Central memory CD8-positive, alpha-beta T cell (primary cell): ENCODE measurements around the gene AKAP12.

Source experiments
- ATAC-seq: fragments of 150-1000 bp; cut with Tn5 transposase; replicated peaks from 2 replicates; pipeline ENCODE4 v1.10.0; 2022; ENCODE audit warnings: mild to moderate bottlenecking, moderate FRiP score, moderate number of reproducible peaks; ENCODE audit not compliant: poor library complexity, severe bottlenecking; ENCODE audit errors: extremely low read depth
- DNase-seq, 2 donors: peaks; one replicate each; pipeline ENCODE4 v3.0.0; 2021; ENCODE audit warnings: low spot score in 2 of 2
- H3K27ac Mint-ChIP-seq: one replicate; pipeline ENCODE4 v1.8.0; 2022; ENCODE audit warnings: low read depth, mild to moderate bottlenecking, moderate library complexity, mixed read lengths
- H3K27me3 Mint-ChIP-seq: one replicate; pipeline ENCODE4 v1.8.0; 2022; ENCODE audit warnings: mixed read lengths
- H3K36me3 Mint-ChIP-seq: one replicate; pipeline ENCODE4 v1.8.0; 2022; ENCODE audit warnings: mild to moderate bottlenecking, moderate library complexity, mixed read lengths; ENCODE audit not compliant: insufficient read depth
- H3K4me1 Mint-ChIP-seq: one replicate; pipeline ENCODE4 v1.8.0; 2022; ENCODE audit warnings: mixed read lengths
- H3K4me3 Mint-ChIP-seq: one replicate; pipeline ENCODE4 v1.8.0; 2022; ENCODE audit warnings: mild to moderate bottlenecking, moderate library complexity, mixed read lengths
- H3K9me3 Mint-ChIP-seq: one replicate; pipeline ENCODE4 v1.8.0; 2022; ENCODE audit warnings: mixed read lengths

Gene AKAP12

GRCh38 chr6:151224076-151224475 is 15.7 kb upstream of the AKAP12 start:
- no peak for DNase-seq
- no peak overlapping the region for H3K27ac Mint-ChIP-seq
- no peaks in the 10 kb centered on the region for H3K36me3 Mint-ChIP-seq
- H3K4me3 Mint-ChIP-seq = no peak overlapping the region
- no peak for ATAC-seq
- H3K9me3 Mint-ChIP-seq = no peaks in the 10 kb centered on the region
- no peaks in the 10 kb centered on the region for H3K4me1 Mint-ChIP-seq
- no peaks in the 10 kb centered on the region for H3K27me3 Mint-ChIP-seq

GRCh38 chr6:151225919-151226318 is 13.8 kb upstream of the AKAP12 start:
- no peak overlapping the region for H3K4me3 Mint-ChIP-seq
- no peak for ATAC-seq
- H3K36me3 Mint-ChIP-seq = no peaks in the 10 kb centered on the region
- no peak for DNase-seq
- H3K27ac Mint-ChIP-seq = no peak overlapping the region
- no peaks in the 10 kb centered on the region for H3K9me3 Mint-ChIP-seq
- H3K4me1 Mint-ChIP-seq = no peaks in the 10 kb centered on the region
- H3K27me3 Mint-ChIP-seq = peaks cover 10% of the 10 kb centered on the region

- DNase-seq = no peak
- peaks cover 10% of the 10 kb centered on the region for H3K27me3 Mint-ChIP-seq
- H3K4me3 Mint-ChIP-seq = no peak overlapping the region
- no peaks in the 10 kb centered on the region for H3K9me3 Mint-ChIP-seq
- no peak for ATAC-seq
- H3K4me1 Mint-ChIP-seq = no peaks in the 10 kb centered on the region
- no peaks in the 10 kb centered on the region for H3K36me3 Mint-ChIP-seq
- no peak overlapping the region for H3K27ac Mint-ChIP-seq
These were observed 10.9 kb upstream of the AKAP12 start for GRCh38 chr6:151228788-151229400.

- DNase-seq (no peak), ATAC-seq (no peak)
- Mint-ChIP-seq H3K27me3 (peaks cover 10% of the 10 kb centered on the region), H3K27ac (no peak overlapping the region), H3K9me3 (no peaks in the 10 kb centered on the region), H3K4me1 (no peaks in the 10 kb centered on the region), H3K36me3 (no peaks in the 10 kb centered on the region), H3K4me3 (no peak overlapping the region)
These were observed 10.1 kb upstream of the AKAP12 start for GRCh38 chr6:151229401-151230276.

GRCh38 chr6:151230277-151230577 is 9.5 kb upstream of the AKAP12 start:
- DNase-seq (no peak), ATAC-seq (no peak)
- Mint-ChIP-seq H3K4me3 (no peak overlapping the region), H3K27me3 (peaks cover 10% of the 10 kb centered on the region), H3K9me3 (no peaks in the 10 kb centered on the region), H3K27ac (no peak overlapping the region), H3K36me3 (no peaks in the 10 kb centered on the region), H3K4me1 (no peaks in the 10 kb centered on the region)

GRCh38 chr6:151232899-151233298 is 6.9 kb upstream of the AKAP12 start:
- no peak for DNase-seq
- Mint-ChIP-seq H3K4me1 (no peaks in the 10 kb centered on the region), H3K36me3 (no peaks in the 10 kb centered on the region), H3K9me3 (no peaks in the 10 kb centered on the region), H3K27me3 (peaks cover 28% of the 10 kb centered on the region), H3K4me3 (no peak overlapping the region), H3K27ac (no peak overlapping the region)
- no peak for ATAC-seq

GRCh38 chr6:151233731-151234130 is 6.0 kb upstream of the AKAP12 start:
- Mint-ChIP-seq H3K36me3 (no peaks in the 10 kb centered on the region), H3K27ac (no peak overlapping the region), H3K9me3 (no peaks in the 10 kb centered on the region), H3K4me3 (no peak overlapping the region), H3K4me1 (no peaks in the 10 kb centered on the region), H3K27me3 (peaks cover 36% of the 10 kb centered on the region)
- ATAC-seq = no peak
- DNase-seq = no peak

GRCh38 chr6:151236668-151237401 is 2.9 kb upstream of the AKAP12 start:
- ATAC-seq (no peak), DNase-seq (no peak)
- no peaks in the 10 kb centered on the region for H3K36me3 Mint-ChIP-seq
- no peak overlapping the region for H3K4me3 Mint-ChIP-seq
- no peak overlapping the region for H3K27ac Mint-ChIP-seq
- H3K27me3 Mint-ChIP-seq = peaks cover 48% of the 10 kb centered on the region
- peaks cover 3% of the 10 kb centered on the region for H3K4me1 Mint-ChIP-seq
- no peaks in the 10 kb centered on the region for H3K9me3 Mint-ChIP-seq

- Mint-ChIP-seq H3K36me3 (no peaks in the 10 kb centered on the region), H3K27me3 (peaks cover 78% of the 10 kb centered on the region), H3K9me3 (no peaks in the 10 kb centered on the region), H3K27ac (no peak overlapping the region), H3K4me3 (peak overlapping the region; percentile 57), H3K4me1 (peaks cover 3% of the 10 kb centered on the region)
- ATAC-seq (peak; percentile 43), DNase-seq (no peak)
These were observed 394 bp downstream of the AKAP12 start for GRCh38 chr6:151240036-151240685.

GRCh38 chr6:151240791-151241642 is 1.2 kb downstream of the AKAP12 start:
- Mint-ChIP-seq H3K27ac (no peak overlapping the region), H3K4me1 (peaks cover 3% of the 10 kb centered on the region), H3K27me3 (peaks cover 78% of the 10 kb centered on the region), H3K36me3 (no peaks in the 10 kb centered on the region), H3K4me3 (peak overlapping the region; percentile 37), H3K9me3 (no peaks in the 10 kb centered on the region)
- no peak for DNase-seq
- ATAC-seq = peak; percentile 14

- no peak for DNase-seq
- ATAC-seq = no peak
- no peak overlapping the region for H3K4me3 Mint-ChIP-seq
- no peaks in the 10 kb centered on the region for H3K36me3 Mint-ChIP-seq
- H3K4me1 Mint-ChIP-seq = peaks cover 3% of the 10 kb centered on the region
- peaks cover 74% of the 10 kb centered on the region for H3K27me3 Mint-ChIP-seq
- no peak overlapping the region for H3K27ac Mint-ChIP-seq
- H3K9me3 Mint-ChIP-seq = no peaks in the 10 kb centered on the region
These were observed 2.1 kb downstream of the AKAP12 start for GRCh38 chr6:151241853-151242252.

GRCh38 chr6:151242420-151242861 is 2.7 kb downstream of the AKAP12 start:
- no peak for DNase-seq
- Mint-ChIP-seq H3K4me3 (no peak overlapping the region), H3K4me1 (peaks cover 3% of the 10 kb centered on the region), H3K9me3 (no peaks in the 10 kb centered on the region), H3K27me3 (peaks cover 70% of the 10 kb centered on the region), H3K36me3 (no peaks in the 10 kb centered on the region), H3K27ac (no peak overlapping the region)
- no peak for ATAC-seq
